Spleen (tissue), 11 donors: ENCODE data around the gene WAC. TPM values are rescaled to one million over a fixed set of nuclear protein-coding genes. Genes with fewer than 3 reads are reported as not detected.

ENCODE experiments used
- DNase-seq: peaks from one replicate; pipeline ENCODE4 v3.0.0-alpha.2; 2020
- H3K27ac ChIP-seq, 8 donors: fragments of 200-600 bp; sonication (generic) in 7 of 8; 1 replicate in 4 of 8; 2 replicates in 4 of 8; pipeline versions ENCODE4 v1.5.0 to v1.8.0; 2016 to 2021; ENCODE audit warnings: inconsistent platforms in 4 of 8, mild to moderate bottlenecking in 4 of 8, moderate library complexity in 1 of 8
- H3K27me3 ChIP-seq, 7 donors: fragments of 200-600 bp; sonication (generic) in 6 of 7; replicated peaks in 1 of 7; 1 replicate in 4 of 7; 2 replicates in 3 of 7; pipeline versions ENCODE4 v1.5.0 to v1.8.0; 2016 to 2021; ENCODE audit warnings: inconsistent platforms in 3 of 7, mild to moderate bottlenecking in 1 of 7
- H3K36me3 ChIP-seq, 6 donors: fragments of 200-600 bp; sonication (generic) in 5 of 6; 1 replicate in 4 of 6; 2 replicates in 2 of 6; pipeline versions ENCODE4 v1.5.0 to v1.8.0; 2016 to 2021; ENCODE audit warnings: inconsistent platforms in 2 of 6
- H3K4me1 ChIP-seq, 6 donors: fragments of 200-600 bp; sonication (generic) in 5 of 6; 1 replicate in 3 of 6; 2 replicates in 3 of 6; pipeline versions ENCODE4 v1.5.0 to v1.8.0; 2016 to 2021; ENCODE audit warnings: inconsistent platforms in 3 of 6
- H3K4me3 ChIP-seq, 8 donors: fragments of 200-600 bp; sonication (generic) in 7 of 8; 1 replicate in 4 of 8; 2 replicates in 4 of 8; pipeline versions ENCODE4 v1.5.0 to v1.8.0; 2016 to 2021; ENCODE audit warnings: inconsistent platforms in 4 of 8, mild to moderate bottlenecking in 4 of 8, moderate library complexity in 2 of 8
- H3K9me3 ChIP-seq, 8 donors: fragments of 200-600 bp; sonication (generic) in 7 of 8; 1 replicate in 4 of 8; 2 replicates in 4 of 8; pipeline versions ENCODE4 v1.5.0 to v1.8.0; 2016 to 2021; ENCODE audit warnings: inconsistent platforms in 4 of 8
- CTCF ChIP-seq, 11 experiments: fragments of 200-600 bp in 7 of 11; fragments of 450-650 bp in 4 of 11; sonication (generic) in 4 of 11; IDR thresholded peaks in 8 of 11; conservative IDR thresholded peaks in 3 of 11; 1 replicate in 7 of 11; 2 replicates in 4 of 11; pipeline versions ENCODE4 v1.4.0 to v1.8.0; 2016 to 2021; ENCODE audit warnings: antibody characterized with exemption in 11 of 11, inconsistent platforms in 4 of 11, mild to moderate bottlenecking in 1 of 11
- POLR2A ChIP-seq, 3 donors: fragments of 450-650 bp; IDR thresholded peaks; one replicate each; pipeline ENCODE4 v1.5.1; 2017; ENCODE audit warnings: antibody characterized with exemption in 3 of 3, mild to moderate bottlenecking in 1 of 3
- POLR2AphosphoS5 ChIP-seq, 3 donors: sonication (generic); formaldehyde crosslinking; IDR thresholded peaks; one replicate each; pipeline ENCODE4 v1.5.1; 2017; ENCODE audit warnings: antibody characterized with exemption in 3 of 3
- WGBS, 5 donors: extraction: QIAGEN DNeasy Blood & Tissue Kit in 3 of 5; methylation state at CpG; one replicate each; pipeline versions ENCODE4 v1.1.5 to v1.1.7; 2013 to 2018; 5-methylcytosine and 5-hydroxymethylcytosine counted together
- intact Hi-C: fragments of 100-400 bp; cut with DNase I; formaldehyde crosslinking; loops from one replicate; pipeline ENCODE4 v1.15.0; 2023; ENCODE audit warnings: low total_unique reads
- polyA plus RNA-seq, 3 donors: library from polyadenylated mRNA; stranded (reverse); fragments of 200-250 nt; gene quantifications; one replicate each; pipeline ENCODE4 v1.2.1, GENCODE V29; 2013
- small RNA-seq, 4 donors: library from RNA; depleted of rRNA; stranded (forward); fragments of <200 nt; gene quantifications; one replicate each; pipeline ENCODE3, GENCODE V24; 2016
- total RNA-seq, 7 donors: library from RNA; depleted of rRNA in 3 of 7; stranded (reverse); fragments of >200 nt in 3 of 7; fragmentation: NEBNext Ultra II Directional in 4 of 7; extraction: Animal tissue kit (Norgen Biotek cat#: 25700) in 4 of 7; gene quantifications; one replicate each; pipeline versions ENCODE4 v1.1.0 to v1.2.1, GENCODE V29; 2016 to 2021
- donor health status: healthy with polysubstance abuse.
- donor health status: DM: no; HTN: no; CAD: no; lungs with moderate emphysema.
- donor health status: DM: no; HTN: no; CAD: no.
- donor health status: Bipolar disorder and iron deficiency.
- donor health status: healthy.
- donor health status: DM: no; HTN: no; CAD: no.
- donor health status: DM: yes; HTN: yes; CAD: no.

WAC gene
- total and polyA plus RNA-seq, 10 donors: 29.6 to 181 (median 142) TPM

- H3K9me3 ChIP-seq: no peaks in the 10 kb centered on the region
- peaks cover 0 to 96% (median 40%) of the 10 kb centered on the region in 7 donors for H3K27me3 ChIP-seq
- 46 to 51% (median 48%) methylated on average over 21 of the region's 21 CpGs for WGBS, 5 donors
- H3K4me3 ChIP-seq: peak overlapping the region in 7 of 8 donors; percentile 16 to 69 (median 32)
- peak overlapping the region in 3 of 8 donors; percentile 26 to 48 (median 42) for H3K27ac ChIP-seq
- H3K4me1 ChIP-seq: peaks cover 4 to 17% (median 11%) of the 10 kb centered on the region in 6 donors
- no peak for TF ChIP-seq POLR2AphosphoS5 (IDR thresholded peaks at IDR 0.05)
- TF ChIP-seq CTCF (IDR thresholded peaks at IDR 0.05 in 8 of 11, conservative IDR thresholded peaks at IDR 0.05 in 3 of 11): no peak
- no peak for TF ChIP-seq POLR2A (IDR thresholded peaks at IDR 0.05)
- intact Hi-C loops: loop anchor here (5.0 kb wide), 1 partner anchor 323 kb away; no protein-coding TSS in a partner anchor
- no peaks in the 10 kb centered on the region for H3K36me3 ChIP-seq
- no peak for DNase-seq
Measured at GRCh38 chr10:28669227-28670173, 136.6 kb downstream of the WAC start.

Small RNA genes within 50 kb of the gene (small RNA-seq; reads per million reads assigned to genes)
- 0 reads per million in 4 donors for gene RNU4ATAC6P
- 0 reads per million in 4 donors for gene RNU6-1067P

Other genes starting within 250 kb of the WAC start
- 10 to 100 TPM in 2 of 7 donors, 1 to 10 TPM in 5; 5.1 to 11.5 (median 8.4) TPM for gene MPP7, start 230.1 kb upstream of the WAC start, total RNA-seq
- gene MPP7, start 230.1 kb upstream of the WAC start, polyA plus RNA-seq: 1 to 10 TPM in 2 of 3 donors, under 1 TPM in 1; 0.48 to 1.2 (median 1.0) TPM
- gene BAMBI, start 144.4 kb downstream of the WAC start, total RNA-seq: 10 to 100 TPM; 10.6 to 38.0 (median 19.7) TPM
- 1 to 10 TPM; 3.9 to 7.4 (median 4.9) TPM for gene BAMBI, start 144.4 kb downstream of the WAC start, polyA plus RNA-seq